Muscle of leg (tissue), 11 donors: Measurements from ENCODE around the gene RNASE4. TPM values are rescaled to one million over a fixed set of nuclear protein-coding genes. Genes with fewer than 3 reads are reported as not detected.

ENCODE experiments used
- DNase-seq: peaks from one replicate; pipeline ENCODE4 v3.0.0; 2013
- H3K27ac ChIP-seq: one replicate; pipeline ENCODE4 v1.5.1; 2013; ENCODE audit warnings: mild to moderate bottlenecking, low read length, control low read depth
- H3K27me3 ChIP-seq: one replicate; pipeline ENCODE4 v1.6.1; 2013; ENCODE audit warnings: low read length; ENCODE audit not compliant: control insufficient read depth, insufficient read depth
- H3K36me3 ChIP-seq: one replicate; pipeline ENCODE4 v1.6.1; 2013; ENCODE audit warnings: low read length; ENCODE audit not compliant: control insufficient read depth, insufficient read depth
- H3K4me1 ChIP-seq: one replicate; pipeline ENCODE4 v1.6.1; 2013; ENCODE audit warnings: low read length; ENCODE audit not compliant: control insufficient read depth, insufficient read depth
- H3K4me3 ChIP-seq: one replicate; pipeline ENCODE4 v1.5.1; 2013; ENCODE audit warnings: low read length, control low read depth
- H3K9me3 ChIP-seq: replicated peaks from 2 replicates; pipeline ENCODE4 v1.6.1; 2013; ENCODE audit warnings: low read depth, low read length; ENCODE audit not compliant: control insufficient read depth
- WGBS: methylation state at CpG from one replicate; pipeline ENCODE4 v1.1.5; 2013; ENCODE audit warnings: missing lambda C conversion rate; ENCODE audit not compliant: insufficient coverage; 5-methylcytosine and 5-hydroxymethylcytosine counted together
- polyA plus RNA-seq, 8 donors: library from polyadenylated mRNA; unstranded; fragments of 120-200 nt; gene quantifications; one replicate each; pipeline versions ENCODE4 v1.2.1 to v1.2.3, GENCODE V29; 2013; ENCODE audit warnings: inconsistent platforms in 1 of 8, low replicate concordance in 1 of 8; ENCODE audit not compliant: insufficient read length in 8 of 8, insufficient read depth in 1 of 8
- total RNA-seq: library from RNA; stranded (reverse); fragments of 120-200 nt; gene quantifications from one replicate; pipeline ENCODE4 v1.2.4, GENCODE V29; 2013

RNASE4 gene
- total and polyA plus RNA-seq, 9 donors: 2.4 to 18.4 (median 5.5) TPM

DNA sequence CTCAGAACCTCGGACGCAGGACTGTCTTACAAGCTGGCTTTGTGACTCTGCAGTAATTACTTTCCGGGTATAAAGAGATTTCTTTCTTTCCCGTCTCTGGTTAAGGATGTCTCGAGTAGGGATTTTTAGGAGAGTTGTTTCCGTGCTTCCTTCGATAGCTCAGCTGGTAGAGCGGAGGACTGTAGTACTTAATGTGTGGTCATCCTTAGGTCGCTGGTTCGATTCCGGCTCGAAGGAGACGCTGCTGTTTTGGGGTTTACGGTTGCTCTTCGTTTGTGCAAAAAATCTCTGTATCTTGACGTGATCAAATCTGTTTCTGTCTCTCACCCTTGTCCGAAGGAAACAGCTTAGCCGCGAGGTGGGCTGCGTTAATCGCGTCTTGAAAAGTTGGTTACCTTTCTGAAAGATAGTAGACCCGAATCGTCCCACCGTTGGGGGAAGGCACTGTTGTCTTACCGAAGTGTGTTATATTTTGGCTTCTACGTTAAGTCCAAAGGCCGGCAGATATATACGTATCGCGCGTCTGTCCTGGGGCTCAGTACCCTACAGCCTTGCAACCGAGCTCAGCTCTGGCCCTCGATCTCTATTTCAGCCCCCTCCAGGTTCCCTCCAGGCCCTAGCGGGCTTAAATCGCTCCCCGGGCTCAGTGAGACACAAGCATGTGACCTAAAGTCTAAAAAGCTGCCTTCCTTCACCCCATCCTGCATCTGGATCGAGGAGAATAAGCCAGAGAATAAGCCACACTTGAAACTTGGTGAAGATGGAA is 1.1 kb upstream of the RNASE4 start:
- H3K4me3 ChIP-seq: peak overlapping the region; percentile 85
- peaks cover 20% of the 10 kb centered on the region for H3K4me1 ChIP-seq
- DNase-seq: peak; percentile 96
- H3K9me3 ChIP-seq: no peaks in the 10 kb centered on the region
- H3K27me3 ChIP-seq: no peaks in the 10 kb centered on the region
- no peaks in the 10 kb centered on the region for H3K36me3 ChIP-seq
- 2% methylated on average over 23 of the region's 38 CpGs for WGBS
- peak overlapping the region; percentile 100 for H3K27ac ChIP-seq

GRCh38 chr14:20684662-20685456 is 499 bp downstream of the RNASE4 start:
- DNase-seq: peak; percentile 73

DNA sequence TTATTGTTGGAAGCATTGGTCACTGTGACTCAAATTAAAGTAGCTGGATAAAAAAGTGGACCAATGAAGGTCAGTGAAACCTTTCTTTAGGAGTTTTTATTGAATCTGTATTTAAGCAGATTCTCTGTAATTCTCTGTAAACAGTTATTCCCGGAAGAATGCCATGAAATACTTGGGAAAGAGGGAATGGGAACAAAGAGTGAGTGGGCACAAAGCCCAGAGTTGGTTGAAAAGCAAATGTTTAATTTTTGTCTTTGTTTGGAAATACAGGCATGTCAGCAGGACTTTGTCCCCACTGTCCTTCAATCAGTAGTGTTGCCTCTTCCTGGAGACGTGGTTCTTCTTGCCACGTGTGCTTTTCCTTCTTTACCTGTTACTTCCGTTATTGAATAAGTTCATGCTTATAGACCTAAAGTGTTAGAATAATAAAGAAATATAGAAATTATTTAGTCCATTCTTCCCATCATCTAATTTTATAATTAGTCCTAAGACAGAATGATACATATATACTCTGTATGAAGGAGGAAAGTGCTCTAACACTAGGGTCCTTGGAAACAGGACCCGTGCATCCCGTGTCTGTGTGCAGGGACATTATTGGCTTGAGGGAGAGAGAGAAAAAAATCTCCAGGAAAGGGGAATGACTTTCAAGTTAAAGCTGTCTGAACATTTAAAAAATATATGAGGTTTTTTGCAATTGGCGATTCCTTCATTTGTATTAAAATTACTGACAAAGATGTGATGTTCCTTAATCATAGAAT is 2.2 kb downstream of the RNASE4 start:
- Histone ChIP-seq H3K9me3 (no peaks in the 10 kb centered on the region), H3K27ac (peak overlapping the region; percentile 17), H3K4me3 (no peak overlapping the region), H3K36me3 (no peaks in the 10 kb centered on the region), H3K4me1 (peaks cover 6% of the 10 kb centered on the region), H3K27me3 (no peaks in the 10 kb centered on the region)
- peak; percentile 20 for DNase-seq
- 75% methylated on average over 1 of the region's 7 CpGs for WGBS

More at GRCh38 chr14:20684662-20685456, 499 bp downstream of the RNASE4 start:
- no peaks in the 10 kb centered on the region for H3K27me3 ChIP-seq
- no peaks in the 10 kb centered on the region for H3K9me3 ChIP-seq
- peak overlapping the region; percentile 85 for H3K4me3 ChIP-seq
- 24% methylated on average over 8 of the region's 22 CpGs for WGBS
- H3K27ac ChIP-seq: peak overlapping the region; percentile 100
- peaks cover 20% of the 10 kb centered on the region for H3K4me1 ChIP-seq
- no peaks in the 10 kb centered on the region for H3K36me3 ChIP-seq

- Histone ChIP-seq H3K4me1 (peaks cover 2% of the 10 kb centered on the region), H3K36me3 (no peaks in the 10 kb centered on the region)
These were observed 3.2 kb downstream of the RNASE4 start for GRCh38 chr14:20687362-20688166.

DNA sequence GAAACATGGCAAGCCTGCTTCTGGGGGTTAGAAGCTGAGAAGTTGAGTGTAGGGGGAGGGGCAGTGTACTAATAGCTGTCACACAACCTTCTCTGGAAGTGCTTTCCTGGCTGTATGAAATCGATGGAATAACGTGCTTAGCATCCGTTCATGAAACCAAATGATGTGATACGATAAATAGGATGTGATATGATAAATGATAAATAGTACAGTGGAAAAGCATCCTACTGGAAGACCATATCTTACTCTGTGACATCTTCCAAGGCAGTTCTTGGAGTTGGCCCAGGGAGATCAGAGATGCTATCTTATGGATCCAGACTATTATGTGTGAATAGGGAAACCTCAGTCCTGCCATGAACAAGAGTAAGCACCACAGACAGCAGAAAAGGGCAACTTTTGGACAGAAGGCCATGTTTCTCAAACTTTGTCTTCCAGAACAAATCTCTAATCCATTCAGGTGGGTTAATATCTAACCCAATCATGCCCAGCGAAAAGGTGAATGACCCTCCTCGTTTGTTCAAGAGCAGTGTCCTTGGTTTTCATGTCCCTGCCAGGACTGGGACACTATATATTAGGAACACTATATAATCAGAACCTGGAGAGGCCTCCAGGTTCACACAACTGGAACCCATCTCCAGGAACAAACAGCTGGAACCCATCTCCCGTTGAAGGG is 3.9 kb downstream of the RNASE4 start, which contains the start of gene ANG:
TSS of gene ANG (plus strand) at position 598 of the 673 bp plus-strand sequence. CDS start 4,801 bp downstream, outside the sequence.
- H3K4me3 ChIP-seq: no peak within 1 kb of the TSS
- WGBS: 100% methylated on average over 3 of the region's 7 CpGs
- no peak for DNase-seq
- H3K4me1 ChIP-seq: peaks cover 2% of the 10 kb centered on the region
- no peaks in the 10 kb centered on the region for H3K27me3 ChIP-seq
- H3K9me3 ChIP-seq: no peaks in the 10 kb centered on the region
- H3K27ac ChIP-seq: no peak within 1 kb of the TSS
- H3K36me3 ChIP-seq: no peaks in the 10 kb centered on the region

More at GRCh38 chr14:20687362-20688166, 3.2 kb downstream of the RNASE4 start:
- H3K9me3 ChIP-seq: no peaks in the 10 kb centered on the region
- DNase-seq: no peak
- no peak overlapping the region for H3K27ac ChIP-seq
- no peak overlapping the region for H3K4me3 ChIP-seq
- WGBS: 100% methylated on average over 1 of the region's 5 CpGs
- H3K27me3 ChIP-seq: no peaks in the 10 kb centered on the region

- Histone ChIP-seq H3K27ac (no peak overlapping the region), H3K27me3 (no peaks in the 10 kb centered on the region), H3K9me3 (no peaks in the 10 kb centered on the region), H3K4me1 (no peaks in the 10 kb centered on the region), H3K36me3 (no peaks in the 10 kb centered on the region), H3K4me3 (no peak overlapping the region)
- peak; percentile 84 for DNase-seq
- WGBS: 0% methylated on average over 1 of the region's 9 CpGs
These were observed 6.7 kb downstream of the RNASE4 start for GRCh38 chr14:20690848-20691640.

DNA sequence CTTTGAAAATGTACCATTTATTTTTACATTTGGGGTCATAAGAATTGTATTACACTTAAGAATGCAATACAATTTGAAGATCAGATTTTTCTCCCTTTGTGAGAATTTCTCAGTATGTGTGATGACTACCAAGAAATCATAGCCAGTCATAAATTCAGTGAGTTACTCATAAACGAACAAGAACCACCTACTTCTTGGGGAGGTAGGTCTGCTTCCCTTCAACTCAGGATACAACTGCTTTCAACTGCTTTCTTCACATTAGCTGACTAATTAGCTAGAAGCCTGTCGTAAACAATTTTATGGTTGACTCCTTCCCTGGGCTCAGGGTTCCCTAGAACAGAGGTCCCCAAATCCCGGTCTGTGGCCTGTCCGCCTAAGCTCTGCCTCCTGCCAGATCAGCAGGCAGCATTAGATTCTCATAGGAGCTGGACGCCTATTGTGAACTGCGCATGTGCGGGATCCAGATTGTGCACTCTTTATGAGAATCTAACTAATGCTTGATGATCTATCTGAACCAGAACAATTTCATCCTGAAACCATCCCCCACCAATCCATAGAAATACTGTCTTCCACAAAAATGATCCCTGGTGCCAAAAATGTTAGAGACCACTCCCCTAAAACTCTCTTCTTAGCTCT is 7.9 kb downstream of the RNASE4 start:
- Histone ChIP-seq H3K4me1 (no peaks in the 10 kb centered on the region), H3K4me3 (no peak overlapping the region), H3K36me3 (no peaks in the 10 kb centered on the region), H3K27ac (no peak overlapping the region), H3K9me3 (no peaks in the 10 kb centered on the region), H3K27me3 (no peaks in the 10 kb centered on the region)
- DNase-seq: no peak
- WGBS: 48% methylated on average over 3 of the region's 7 CpGs

DNA sequence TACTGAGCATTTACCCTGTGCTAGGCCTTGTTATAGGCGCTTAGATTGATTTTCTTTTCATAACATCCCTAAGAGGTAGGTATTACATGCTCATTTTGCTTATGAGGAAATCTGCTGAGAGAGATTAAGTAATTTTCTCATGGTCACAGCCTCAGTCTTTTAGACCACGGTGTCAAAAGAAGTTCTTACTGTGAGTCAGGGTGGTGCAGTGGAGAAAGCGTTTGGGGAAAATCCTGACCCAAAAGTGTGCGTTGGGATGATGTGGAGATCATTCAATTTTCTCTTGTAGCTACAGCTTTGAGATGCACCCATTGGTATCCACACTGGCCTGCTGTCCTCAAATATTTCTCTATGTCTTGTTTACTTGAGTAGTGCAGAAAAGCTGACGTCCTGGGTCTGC is 12.4 kb downstream of the RNASE4 start:
- WGBS: 100% methylated on average over 3 of the region's 5 CpGs
- Histone ChIP-seq H3K27ac (no peak overlapping the region), H3K4me3 (no peak overlapping the region), H3K36me3 (no peaks in the 10 kb centered on the region), H3K27me3 (no peaks in the 10 kb centered on the region), H3K4me1 (no peaks in the 10 kb centered on the region), H3K9me3 (no peaks in the 10 kb centered on the region)
- DNase-seq: no peak
